SJSA1 (cell line): ENCODE data around the gene CCL17. TPM values are rescaled to one million over a fixed set of nuclear protein-coding genes. Genes with fewer than 3 reads are reported as not detected.

ENCODE experiments used
- DNase-seq, 2 experiments: peaks; one replicate each; pipeline ENCODE4 v3.0.0-alpha.2; 2015 to 2020; ENCODE audit warnings: low spot score in 2 of 2, low read depth in 1 of 2
- H3K27ac ChIP-seq: fragments of 250-450 bp; sonication (Bioruptor Pico); 2 replicates; pipeline ENCODE4 v1.5.1; 2020; ENCODE audit warnings: mild to moderate bottlenecking, moderate library complexity
- H3K27me3 ChIP-seq: fragments of 250-450 bp; sonication (Bioruptor Pico); replicated peaks from 2 replicates; pipeline ENCODE4 v1.5.1; 2020; ENCODE audit warnings: mild to moderate bottlenecking, moderate library complexity
- H3K36me3 ChIP-seq: fragments of 250-450 bp; sonication (Bioruptor Pico); 2 replicates; pipeline ENCODE4 v1.5.1; 2020; ENCODE audit warnings: mild to moderate bottlenecking
- H3K4me1 ChIP-seq: fragments of 250-450 bp; sonication (Bioruptor Pico); replicated peaks from 2 replicates; pipeline ENCODE4 v1.6.1; 2021; ENCODE audit warnings: mild to moderate bottlenecking
- H3K4me3 ChIP-seq: fragments of 250-450 bp; sonication (Bioruptor Pico); 2 replicates; pipeline ENCODE4 v1.5.1; 2020; ENCODE audit warnings: mild to moderate bottlenecking
- H3K9me3 ChIP-seq: fragments of 250-450 bp; sonication (Bioruptor Pico); replicated peaks from 2 replicates; pipeline ENCODE4 v1.5.1; 2020; ENCODE audit warnings: mild to moderate bottlenecking
- total RNA-seq: library from RNA; depleted of rRNA; stranded (reverse); fragments of >200 nt; shearing (Covaris generic); gene quantifications from 2 replicates; pipeline ENCODE4 v1.2.3, GENCODE V29; 2014; rRNA removed

Gene CCL17
- total RNA-seq, 1 experiment from 2014 or later: not detected

DNA sequence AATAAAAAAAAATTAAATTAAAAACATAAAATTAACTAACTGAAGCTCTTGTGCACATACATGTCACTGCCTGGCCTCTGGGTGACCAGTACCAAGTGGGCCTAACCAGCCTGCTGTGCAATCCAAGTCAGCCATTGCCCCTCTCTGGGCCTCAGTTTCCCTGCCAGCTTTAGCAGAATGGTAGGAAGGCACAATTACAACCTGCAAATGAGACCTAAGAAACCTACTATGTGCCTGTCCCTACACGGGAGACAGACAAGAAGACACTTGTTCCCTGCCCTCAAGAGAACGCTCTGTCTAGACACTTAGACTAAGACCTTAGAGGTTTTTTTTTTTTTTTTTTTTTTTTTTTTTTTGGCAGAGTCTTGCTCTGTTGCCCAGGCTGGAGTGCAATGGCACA is 40.9 kb downstream of the CCL17 start:
- no peak overlapping the region for H3K27ac ChIP-seq
- DNase-seq: no peak
- peaks cover 30% of the 10 kb centered on the region for H3K36me3 ChIP-seq
- H3K4me3 ChIP-seq: no peak overlapping the region
- peaks cover 10% of the 10 kb centered on the region for H3K4me1 ChIP-seq
- H3K9me3 ChIP-seq: peaks cover 5% of the 10 kb centered on the region; the same call in 1 of the 2 replicates
- H3K27me3 ChIP-seq: no peaks in the 10 kb centered on the region

DNA sequence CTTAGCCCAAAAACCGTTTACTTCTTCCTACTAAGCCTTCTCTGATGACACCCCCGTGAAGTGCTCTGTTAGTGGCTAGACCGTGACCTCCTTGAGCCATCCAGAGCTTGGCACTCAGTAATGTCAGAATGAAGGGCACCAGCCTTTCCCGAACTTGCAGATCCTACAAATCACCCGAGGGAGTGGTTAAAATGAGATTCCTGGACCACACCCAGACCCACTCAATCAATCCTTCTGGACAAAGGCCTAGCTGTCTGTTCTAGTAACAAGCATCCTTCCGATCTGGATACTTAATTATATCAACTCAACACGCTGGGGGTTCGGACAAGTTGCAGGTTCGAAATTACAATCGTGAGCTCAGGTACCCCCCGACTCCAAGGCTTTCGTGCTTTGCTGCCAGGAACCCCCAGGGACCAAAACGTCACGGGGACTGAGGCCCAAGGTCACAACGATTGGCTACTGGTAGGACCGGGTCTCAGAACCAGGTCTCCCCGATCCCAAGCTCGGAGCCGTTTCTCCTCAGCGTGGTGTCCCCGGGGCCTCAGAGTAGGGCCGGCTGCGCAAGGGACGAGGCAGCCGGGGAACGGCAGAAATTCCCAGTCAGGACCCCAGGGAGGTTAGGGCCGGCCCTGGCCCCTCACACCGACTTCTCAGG is 42.1 kb downstream of the CCL17 start:
- Histone ChIP-seq H3K27ac (peak overlapping the region; percentile 60), H3K4me1 (peaks cover 10% of the 10 kb centered on the region), H3K9me3 (no peaks in the 10 kb centered on the region), H3K36me3 (peaks cover 23% of the 10 kb centered on the region), H3K4me3 (peak overlapping the region; percentile 84), H3K27me3 (no peaks in the 10 kb centered on the region)
- no peak for DNase-seq

DNA sequence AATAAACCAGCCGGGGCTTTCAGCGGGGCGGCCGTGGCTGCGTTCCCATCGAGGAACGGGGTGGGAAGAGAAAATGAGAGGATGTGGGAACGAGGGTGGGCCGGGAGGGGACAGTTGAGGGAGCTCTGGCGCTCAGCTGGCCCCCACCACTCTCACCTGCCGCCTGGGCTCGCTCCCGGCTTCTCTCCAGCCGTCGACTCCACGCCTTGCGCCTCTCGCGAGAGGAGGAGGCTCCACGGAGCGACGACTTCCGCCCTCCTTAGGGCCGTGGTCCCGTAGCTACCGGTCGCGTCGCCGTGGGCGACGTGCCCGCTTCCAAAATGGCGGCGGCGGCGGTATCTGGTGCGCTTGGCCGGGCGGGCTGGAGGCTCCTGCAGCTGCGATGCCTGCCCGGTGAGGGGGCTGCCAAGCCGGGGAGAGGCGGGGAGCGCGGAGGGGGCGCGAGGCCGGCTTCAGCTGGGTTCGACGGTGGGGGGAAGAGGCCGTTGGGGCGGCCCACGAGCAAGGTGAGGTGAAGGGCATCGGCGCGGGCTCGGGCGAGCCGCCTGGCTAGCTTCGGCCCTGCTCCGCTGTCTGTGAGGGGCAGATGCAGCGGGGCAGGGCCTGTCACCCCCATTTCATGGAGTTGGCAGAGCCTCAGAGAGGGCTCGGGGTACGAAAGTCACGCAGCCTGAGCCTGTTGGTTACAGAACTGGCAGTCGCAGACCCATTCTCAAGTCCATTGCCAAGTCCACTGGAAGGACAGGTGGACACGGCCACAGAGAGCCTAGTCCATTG is 42.8 kb downstream of the CCL17 start, which contains the start of the genes CIAPIN1 and COQ9:
Gene CIAPIN1, minus strand, starts transcription at position 200 of the 777 bp plus-strand sequence. CDS start 6,457 bp downstream, outside the sequence.
Gene COQ9, plus strand, starts transcription at position 294 of the 777 bp plus-strand sequence. Its CDS starts 27 bp downstream, at position 321.
- H3K4me3 ChIP-seq: peak within 1 kb of the TSS; percentile 84
- H3K36me3 ChIP-seq: peaks cover 23% of the 10 kb centered on the region
- no peaks in the 10 kb centered on the region for H3K27me3 ChIP-seq
- no peaks in the 10 kb centered on the region for H3K9me3 ChIP-seq
- peaks cover 10% of the 10 kb centered on the region for H3K4me1 ChIP-seq
- peak; percentile 89 to 94 for DNase-seq
- H3K27ac ChIP-seq: peak within 1 kb of the TSS; percentile 60

DNA sequence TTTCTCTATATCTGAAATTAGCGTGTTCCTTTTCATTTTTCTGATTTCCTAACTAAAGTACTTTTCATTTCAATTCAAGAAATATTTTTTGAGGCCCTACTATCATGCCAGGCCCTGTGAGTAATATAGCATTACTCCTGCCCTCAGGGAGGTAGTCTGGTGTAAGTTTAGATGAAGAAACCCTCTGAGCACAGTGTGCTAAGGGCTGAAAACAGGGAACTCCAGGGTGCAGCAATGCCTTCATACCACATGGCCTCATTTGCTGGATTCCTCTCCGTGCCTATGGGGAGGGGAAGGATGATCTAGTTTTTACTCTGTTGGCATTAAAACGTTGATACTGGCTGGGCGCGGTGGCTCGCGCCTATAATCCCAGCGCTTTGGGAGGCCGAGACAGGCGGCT is 47.5 kb downstream of the CCL17 start:
- H3K4me3 ChIP-seq: no peak overlapping the region
- H3K27me3 ChIP-seq: no peaks in the 10 kb centered on the region
- H3K4me1 ChIP-seq: 0 out of 2 replicates have a peak, but pooled peaks cover 4% of the 10 kb centered on the region
- no peak for DNase-seq
- no peak overlapping the region for H3K27ac ChIP-seq
- no peaks in the 10 kb centered on the region for H3K9me3 ChIP-seq
- peaks cover 47% of the 10 kb centered on the region for H3K36me3 ChIP-seq

DNA sequence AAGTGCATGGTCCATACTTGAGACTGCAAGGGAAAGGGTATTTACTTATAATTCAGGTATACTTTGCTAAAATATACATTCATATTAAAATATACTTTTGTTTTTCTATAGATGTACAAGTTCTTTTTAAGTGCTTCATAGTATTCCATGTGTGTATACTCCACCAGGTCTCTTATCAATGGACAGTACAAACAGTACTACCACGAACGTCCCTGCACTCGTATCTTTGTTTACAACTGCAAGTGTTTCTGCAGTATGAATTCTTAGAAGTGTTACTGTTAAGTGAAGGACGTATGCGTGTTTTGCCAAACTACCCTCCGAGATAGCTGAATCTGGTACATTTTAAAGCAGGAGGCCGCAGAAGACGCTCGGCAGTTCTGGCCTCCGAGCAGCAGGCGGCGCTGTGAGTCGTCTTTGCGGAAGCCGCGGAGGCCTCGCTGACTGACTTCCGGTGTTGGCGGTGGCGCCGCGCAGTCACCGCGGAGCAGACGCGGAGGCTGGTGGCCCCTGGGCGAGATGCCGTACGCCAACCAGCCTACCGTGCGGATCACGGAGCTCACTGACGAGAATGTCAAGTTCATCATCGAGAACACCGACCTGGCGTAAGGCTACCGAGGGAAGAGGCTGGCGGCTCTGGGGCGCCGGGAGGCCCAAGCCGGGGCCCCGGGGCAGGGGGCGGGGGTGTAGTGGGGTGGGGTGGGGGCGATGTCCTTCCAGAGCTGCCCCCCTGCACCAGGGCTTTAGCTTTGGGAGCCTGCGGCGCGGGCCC is 57.8 kb downstream of the CCL17 start, which contains the start of gene POLR2C:
Gene POLR2C, plus strand, starts transcription at position 471 of the 769 bp plus-strand sequence. Its CDS starts 46 bp downstream, at position 517.
- Histone ChIP-seq H3K4me3 (peak within 1 kb of the TSS; percentile 65), H3K36me3 (peaks cover 63% of the 10 kb centered on the region), H3K9me3 (no peaks in the 10 kb centered on the region), H3K4me1 (peaks cover 8% of the 10 kb centered on the region), H3K27ac (no peak within 1 kb of the TSS; the same call in 1 of the 2 replicates), H3K27me3 (no peaks in the 10 kb centered on the region)
- DNase-seq: peak; percentile 76 to 89

DNA sequence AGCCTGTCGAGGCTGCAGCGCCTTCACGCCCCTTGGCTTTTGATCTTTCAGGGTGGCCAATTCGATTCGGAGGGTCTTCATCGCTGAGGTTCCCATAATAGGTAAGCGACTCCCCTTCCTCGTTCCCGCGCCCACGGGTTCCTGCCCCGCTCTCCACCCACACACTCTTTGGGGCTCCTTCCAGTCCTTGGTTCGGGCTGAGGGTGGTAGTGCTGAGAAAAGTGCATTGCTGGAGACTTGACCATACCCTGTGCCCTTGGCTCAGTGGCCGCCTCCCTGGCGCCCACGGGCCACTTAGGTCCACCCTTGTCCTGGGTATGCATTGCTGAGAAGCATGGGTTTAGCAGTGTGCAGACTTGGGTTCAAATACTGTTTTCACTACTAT is 58.4 kb downstream of the CCL17 start:
- no peak overlapping the region for H3K27ac ChIP-seq
- H3K9me3 ChIP-seq: no peaks in the 10 kb centered on the region
- H3K4me1 ChIP-seq: peaks cover 8% of the 10 kb centered on the region
- no peak for DNase-seq
- H3K36me3 ChIP-seq: peaks cover 64% of the 10 kb centered on the region
- H3K27me3 ChIP-seq: no peaks in the 10 kb centered on the region
- H3K4me3 ChIP-seq: peak overlapping the region; percentile 65

DNA sequence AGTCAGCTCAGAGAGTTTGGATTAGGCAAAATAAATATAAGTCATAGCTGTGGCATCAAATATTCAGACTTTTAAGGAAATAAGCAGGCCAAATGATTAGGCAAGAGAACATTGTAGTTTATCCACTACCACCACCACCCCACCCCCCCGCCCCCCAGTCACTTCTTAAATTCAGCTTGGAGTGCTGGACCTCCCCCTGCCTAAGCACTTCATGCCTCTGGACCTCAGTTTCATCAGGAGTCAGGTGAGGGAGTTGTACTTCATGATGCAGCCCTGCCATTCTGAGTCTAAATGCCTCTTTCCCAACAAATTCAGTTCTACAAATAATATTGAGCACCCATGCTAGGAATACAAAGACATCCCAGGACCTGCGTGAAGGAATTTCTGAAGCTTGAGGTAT is 60.0 kb downstream of the CCL17 start:
- Histone ChIP-seq H3K27me3 (no peaks in the 10 kb centered on the region), H3K27ac (no peak overlapping the region), H3K4me1 (peaks cover 8% of the 10 kb centered on the region), H3K4me3 (no peak overlapping the region), H3K36me3 (peaks cover 69% of the 10 kb centered on the region), H3K9me3 (no peaks in the 10 kb centered on the region)
- DNase-seq: no peak

Other genes starting within 250 kb of the CCL17 start
- gene PSME3IP1, start 218.7 kb upstream of the CCL17 start, total RNA-seq: 93.1 and 112 TPM in 2 replicates
- 13.9 and 40.2 TPM in 2 replicates for gene RSPRY1, start 218.4 kb upstream of the CCL17 start, total RNA-seq
- 115 and 118 TPM in 2 replicates for gene ARL2BP, start 159.5 kb upstream of the CCL17 start, total RNA-seq
- not detected in 2 replicates for gene PLLP, start 120.1 kb upstream of the CCL17 start, total RNA-seq
- gene CCL22, start 46.0 kb upstream of the CCL17 start, total RNA-seq: not detected in 2 replicates
- gene CX3CL1, start 32.3 kb upstream of the CCL17 start, total RNA-seq: 0.18 and 0.38 TPM in 2 replicates
- 77.5 and 78.7 TPM in 2 replicates for gene CIAPIN1, start 42.6 kb downstream of the CCL17 start, total RNA-seq
- gene COQ9, start 42.7 kb downstream of the CCL17 start, total RNA-seq: 34.6 and 41.5 TPM in 2 replicates
- 129 and 200 TPM in 2 replicates for gene POLR2C, start 57.9 kb downstream of the CCL17 start, total RNA-seq
- 5.6 and 5.7 TPM in 2 replicates for gene DOK4, start 81.7 kb downstream of the CCL17 start, total RNA-seq
- gene CCDC102A, start 131.8 kb downstream of the CCL17 start, total RNA-seq: 13.4 and 24.5 TPM in 2 replicates
- not detected in 2 replicates for gene ADGRG5, start 137.9 kb downstream of the CCL17 start, total RNA-seq
- 0.47 TPM in 1 of 2 replicates, not detected in the other for gene ADGRG1, start 223.9 kb downstream of the CCL17 start, total RNA-seq